SU-DHL-6 (cell line): Measurements from ENCODE around the gene CDYL2.
"Not testable (repeated sequence)": the region's sequence is repeated elsewhere in the genome, so short reads cannot be mapped to it uniquely, and the experiment has no call there.

Experiments
- EZH2phosphoT487 ChIP-seq: fragments of 200-600 bp; sonication (generic), shearing (Covaris generic); conservative IDR thresholded peaks from 2 replicates; pipeline ENCODE4 v1.6.1; 2018; ENCODE audit warnings: mild to moderate bottlenecking, antibody characterized with exemption, low read length, moderate library complexity, mixed read lengths
- TF ChIP-seq, protein P1 (sequence below): fragments of 200-600 bp; sonication (generic); IDR thresholded peaks from one replicate; pipeline ENCODE4 v1.5.1; 2017; ENCODE audit warnings: antibody characterized with exemption, mild to moderate bottlenecking, low read length, moderate library complexity; ENCODE audit not compliant: insufficient read depth, poor library complexity, severe bottlenecking

DNA sequence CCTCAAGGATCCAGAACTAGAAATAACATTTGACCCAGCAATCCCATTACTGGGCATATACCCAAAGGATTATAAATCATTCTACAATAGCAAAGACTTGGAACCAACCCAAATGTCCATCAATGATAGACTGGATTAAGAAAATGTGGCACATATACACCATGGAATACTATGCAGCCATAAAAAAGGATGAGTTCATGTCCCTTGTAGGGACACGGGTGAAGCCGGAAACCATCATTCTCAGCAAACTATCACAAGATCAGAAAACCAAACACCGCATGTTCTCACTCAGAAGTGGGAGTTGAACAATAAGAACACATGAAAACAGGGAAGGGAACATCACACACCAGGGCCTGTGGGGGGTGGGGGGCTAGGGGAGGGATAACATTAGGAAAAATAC is 17.8 kb downstream of the CDYL2 start:
- TF ChIP-seq, protein P1, sequence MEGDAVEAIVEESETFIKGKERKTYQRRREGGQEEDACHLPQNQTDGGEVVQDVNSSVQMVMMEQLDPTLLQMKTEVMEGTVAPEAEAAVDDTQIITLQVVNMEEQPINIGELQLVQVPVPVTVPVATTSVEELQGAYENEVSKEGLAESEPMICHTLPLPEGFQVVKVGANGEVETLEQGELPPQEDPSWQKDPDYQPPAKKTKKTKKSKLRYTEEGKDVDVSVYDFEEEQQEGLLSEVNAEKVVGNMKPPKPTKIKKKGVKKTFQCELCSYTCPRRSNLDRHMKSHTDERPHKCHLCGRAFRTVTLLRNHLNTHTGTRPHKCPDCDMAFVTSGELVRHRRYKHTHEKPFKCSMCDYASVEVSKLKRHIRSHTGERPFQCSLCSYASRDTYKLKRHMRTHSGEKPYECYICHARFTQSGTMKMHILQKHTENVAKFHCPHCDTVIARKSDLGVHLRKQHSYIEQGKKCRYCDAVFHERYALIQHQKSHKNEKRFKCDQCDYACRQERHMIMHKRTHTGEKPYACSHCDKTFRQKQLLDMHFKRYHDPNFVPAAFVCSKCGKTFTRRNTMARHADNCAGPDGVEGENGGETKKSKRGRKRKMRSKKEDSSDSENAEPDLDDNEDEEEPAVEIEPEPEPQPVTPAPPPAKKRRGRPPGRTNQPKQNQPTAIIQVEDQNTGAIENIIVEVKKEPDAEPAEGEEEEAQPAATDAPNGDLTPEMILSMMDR: not testable (repeated sequence)
- TF ChIP-seq EZH2phosphoT487: not testable (repeated sequence)
